Measurements from ENCODE around the gene GPR35. TPM values are rescaled to one million over a fixed set of nuclear protein-coding genes. Genes with fewer than 3 reads are reported as not detected.

GPR35 gene
- polyA plus RNA-seq, 1 donor (not counting 4 experiments of a cell fraction or from before 2014, with no cell fraction given) = 0.04 TPM

GRCh38 chr2:240597054-240597418 lies 28.2 kb upstream of the GPR35 start:
- H3K4me3 ChIP-seq (ENCODE audit: control insufficient read depth in 2 of 3, extremely low read depth in 1 of 3, insufficient read depth in 2 of 3, low read depth in 1 of 3, low read length in 3 of 3) = no peak overlapping the region
- H3K79me2 ChIP-seq (ENCODE audit: control insufficient read depth, insufficient read depth, low read length) = peaks cover 6% of the 10 kb centered on the region
- H3K9me1 ChIP-seq (ENCODE audit: control insufficient read depth, extremely low read depth, insufficient read depth, low read length) = no peaks in the 10 kb centered on the region
- FAIRE-seq (no peak), DNase-seq (ENCODE audit: low read depth, low spot score) (no peak)
- peaks cover 14% of the 10 kb centered on the region for H4K20me1 ChIP-seq (ENCODE audit: control insufficient read depth, extremely low read depth, insufficient read depth, low read length)
- H3K27ac ChIP-seq (ENCODE audit: control insufficient read depth, insufficient read depth, low read length) = no peak overlapping the region
- no peaks in the 10 kb centered on the region for H3K9me3 ChIP-seq (ENCODE audit: control insufficient read depth, low read depth, low read length)
- H3K36me3 ChIP-seq (ENCODE audit: control insufficient read depth in 2 of 2, extremely low read depth in 1 of 2, insufficient read depth in 2 of 2, low read length in 2 of 2) = peaks cover 13 to 19% of the 10 kb centered on the region in 2 experiments
- no peak overlapping the region for H3K9ac ChIP-seq (ENCODE audit: control insufficient read depth, extremely low read depth, insufficient read depth, low read length)
- dilution Hi-C loops (cut with MboI; ENCODE audit: extremely low pct_ligation_motif_present, low sequenced_read_pairs) = no loop called here
- H2AFZ ChIP-seq (ENCODE audit: control insufficient read depth, low read length) = no peak overlapping the region
- no peak for TF ChIP-seq CTCF (optimal IDR thresholded peaks at IDR 0.05 in 1 of 3, IDR thresholded peaks at IDR 0.05 in 1 of 3, conservative IDR thresholded peaks at IDR 0.05 in 1 of 3; ENCODE audit: extremely low read depth in 1 of 3, insufficient read depth in 2 of 3, low read length in 3 of 3)
- TF ChIP-seq EZH2 (IDR thresholded peaks at IDR 0.05; ENCODE audit: low read length) = no peak
- no peak overlapping the region for H3K4me2 ChIP-seq (ENCODE audit: control insufficient read depth, extremely low read depth, insufficient read depth, low read depth, low read length)
- no peaks in the 10 kb centered on the region for H3K4me1 ChIP-seq (ENCODE audit: control insufficient read depth, extremely low read depth, insufficient read depth, low read length)
- no peaks in the 10 kb centered on the region for H3K27me3 ChIP-seq (ENCODE audit: control insufficient read depth, extremely low read depth, insufficient read depth, low read length)

- H4K20me1 ChIP-seq (ENCODE audit: control insufficient read depth, extremely low read depth, insufficient read depth, low read length) = peaks cover 14% of the 10 kb centered on the region
- H3K4me1 ChIP-seq (ENCODE audit: control insufficient read depth, extremely low read depth, insufficient read depth, low read length) = no peaks in the 10 kb centered on the region
- peaks cover 2% of the 10 kb centered on the region for H3K79me2 ChIP-seq (ENCODE audit: control insufficient read depth, insufficient read depth, low read length)
- DNase-seq (ENCODE audit: low read depth, low spot score) (no peak), FAIRE-seq (no peak)
- peaks cover 15 to 19% of the 10 kb centered on the region in 2 experiments for H3K36me3 ChIP-seq (ENCODE audit: control insufficient read depth in 2 of 2, extremely low read depth in 1 of 2, insufficient read depth in 2 of 2, low read length in 2 of 2)
- no peak overlapping the region for H3K4me2 ChIP-seq (ENCODE audit: control insufficient read depth, extremely low read depth, insufficient read depth, low read depth, low read length)
- H3K27ac ChIP-seq (ENCODE audit: control insufficient read depth, insufficient read depth, low read length) = no peak overlapping the region
- no peak overlapping the region for H3K9ac ChIP-seq (ENCODE audit: control insufficient read depth, extremely low read depth, insufficient read depth, low read length)
- H3K4me3 ChIP-seq (ENCODE audit: control insufficient read depth in 2 of 3, extremely low read depth in 1 of 3, insufficient read depth in 2 of 3, low read depth in 1 of 3, low read length in 3 of 3) = no peak overlapping the region
- no peak for TF ChIP-seq EZH2 (IDR thresholded peaks at IDR 0.05; ENCODE audit: low read length)
- TF ChIP-seq CTCF (optimal IDR thresholded peaks at IDR 0.05 in 1 of 3, IDR thresholded peaks at IDR 0.05 in 1 of 3, conservative IDR thresholded peaks at IDR 0.05 in 1 of 3; ENCODE audit: extremely low read depth in 1 of 3, insufficient read depth in 2 of 3, low read length in 3 of 3) = no peak
- no peaks in the 10 kb centered on the region for H3K9me1 ChIP-seq (ENCODE audit: control insufficient read depth, extremely low read depth, insufficient read depth, low read length)
- no peaks in the 10 kb centered on the region for H3K27me3 ChIP-seq (ENCODE audit: control insufficient read depth, extremely low read depth, insufficient read depth, low read length)
- H2AFZ ChIP-seq (ENCODE audit: control insufficient read depth, low read length) = no peak overlapping the region
- no peaks in the 10 kb centered on the region for H3K9me3 ChIP-seq (ENCODE audit: control insufficient read depth, low read depth, low read length)
- dilution Hi-C loops (cut with MboI; ENCODE audit: extremely low pct_ligation_motif_present, low sequenced_read_pairs) = no loop called here
Measured at GRCh38 chr2:240597419-240598181, 27.7 kb upstream of the GPR35 start.
